ENCODE measurements around the gene LDLRAD3.

The LDLRAD3 gene

GRCh38 chr11:36059660-36060059 lies 115.8 kb downstream of the LDLRAD3 start:
- TF ChIP-seq YY1 (IDR thresholded peaks at IDR 0.05; ENCODE audit: low read depth) (no peak), RAD21 (IDR thresholded peaks at IDR 0.05; ENCODE audit: low read depth) (no peak), EP300 (IDR thresholded peaks at IDR 0.05; ENCODE audit: borderline replicate concordance) (no peak), EGR1 (IDR thresholded peaks at IDR 0.05) (no peak)
- TF ChIP-seq, protein P1, sequence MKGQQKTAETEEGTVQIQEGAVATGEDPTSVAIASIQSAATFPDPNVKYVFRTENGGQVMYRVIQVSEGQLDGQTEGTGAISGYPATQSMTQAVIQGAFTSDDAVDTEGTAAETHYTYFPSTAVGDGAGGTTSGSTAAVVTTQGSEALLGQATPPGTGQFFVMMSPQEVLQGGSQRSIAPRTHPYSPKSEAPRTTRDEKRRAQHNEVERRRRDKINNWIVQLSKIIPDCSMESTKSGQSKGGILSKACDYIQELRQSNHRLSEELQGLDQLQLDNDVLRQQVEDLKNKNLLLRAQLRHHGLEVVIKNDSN (IDR thresholded peaks at IDR 0.05) = no peak

DNA sequence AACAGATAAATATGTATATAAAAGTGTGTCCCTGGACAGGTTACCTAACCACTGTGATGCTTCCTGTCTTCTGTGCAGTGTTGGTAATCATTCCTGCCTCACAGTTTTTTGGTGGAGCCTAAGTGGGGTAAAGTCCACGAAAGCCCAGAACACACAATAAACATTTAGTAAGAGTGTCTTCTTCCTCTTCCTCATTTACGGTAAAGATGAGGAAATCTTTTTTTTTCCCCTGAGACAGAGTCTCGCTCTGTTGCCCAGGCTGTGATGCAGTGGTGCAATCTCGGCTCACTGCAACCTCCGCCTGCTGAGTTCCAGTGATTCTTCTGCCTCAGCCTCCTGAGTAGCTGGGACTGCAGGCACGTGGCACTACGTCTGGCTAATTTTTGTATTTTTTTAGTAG lies 117.1 kb downstream of the LDLRAD3 start:
- TF ChIP-seq TEAD4 (IDR thresholded peaks at IDR 0.05) (no peak), EP300 (IDR thresholded peaks at IDR 0.05; ENCODE audit: borderline replicate concordance) (no peak), TAF1 (IDR thresholded peaks at IDR 0.05; ENCODE audit: low read depth) (no peak), CREB1 (IDR thresholded peaks at IDR 0.05; ENCODE audit: low read depth) (no peak), TCF12 (IDR thresholded peaks at IDR 0.05; ENCODE audit: low read depth) (no peak), CEBPB (IDR thresholded peaks at IDR 0.05) (no peak), REST (IDR thresholded peaks at IDR 0.05; ENCODE audit: low read depth) (no peak), ZBTB7A (IDR thresholded peaks at IDR 0.05; ENCODE audit: low read depth) (no peak), NFIC (IDR thresholded peaks at IDR 0.05) (no peak), FOXM1 (IDR thresholded peaks at IDR 0.05; ENCODE audit: borderline replicate concordance, low read depth) (no peak)
- TF ChIP-seq, protein P2, sequence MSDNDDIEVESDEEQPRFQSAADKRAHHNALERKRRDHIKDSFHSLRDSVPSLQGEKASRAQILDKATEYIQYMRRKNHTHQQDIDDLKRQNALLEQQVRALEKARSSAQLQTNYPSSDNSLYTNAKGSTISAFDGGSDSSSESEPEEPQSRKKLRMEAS (IDR thresholded peaks at IDR 0.05) = no peak

DNA sequence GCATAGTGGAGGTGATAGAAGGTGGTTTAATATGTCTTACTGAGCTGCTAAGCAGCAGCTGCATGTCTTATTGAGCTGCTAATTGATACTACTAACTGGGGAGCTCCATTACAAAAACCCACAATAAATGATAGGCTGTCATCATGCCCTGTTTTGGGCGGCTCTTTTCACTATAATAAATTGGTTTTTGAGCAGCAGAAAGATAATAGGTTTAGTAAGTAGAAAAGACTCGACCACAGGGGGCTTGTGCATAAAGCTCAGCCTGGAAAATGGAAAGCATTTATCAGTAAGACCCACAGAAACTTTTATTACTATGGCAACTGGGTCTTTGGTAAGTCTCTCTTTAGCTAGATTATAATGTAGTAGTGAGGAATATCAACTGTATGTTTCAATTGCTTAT lies 117.6 kb downstream of the LDLRAD3 start:
- no peak for TF ChIP-seq ZBTB7A (IDR thresholded peaks at IDR 0.05; ENCODE audit: low read depth)

DNA sequence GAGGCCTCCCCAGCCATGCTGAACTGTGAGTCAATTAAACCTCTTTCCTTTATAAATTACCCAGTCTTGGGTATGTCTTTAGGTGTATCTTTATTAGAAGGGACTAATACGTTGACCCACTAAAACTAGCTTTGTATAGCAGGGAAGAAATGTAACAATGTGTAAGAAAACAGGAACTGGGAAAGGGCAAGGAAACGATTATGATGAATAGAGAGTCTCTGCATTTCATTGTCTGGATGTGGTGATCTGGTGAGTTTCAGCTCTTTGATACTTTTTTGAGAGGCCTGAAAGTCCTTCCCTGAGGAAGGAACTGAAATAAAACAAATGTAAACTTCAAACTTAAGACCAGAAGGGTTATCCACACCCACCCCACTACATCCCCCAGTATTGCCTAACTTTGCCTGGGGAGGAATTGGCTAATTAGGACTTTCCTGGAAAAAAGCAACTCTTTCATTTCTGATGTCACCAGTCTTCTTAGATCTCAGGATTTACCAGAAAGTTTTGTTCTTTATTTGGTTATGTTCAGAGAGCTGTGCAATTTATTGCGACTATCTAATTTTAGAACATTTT lies 119.0 kb downstream of the LDLRAD3 start:
- TF ChIP-seq RAD21 (IDR thresholded peaks at IDR 0.05; ENCODE audit: low read depth) (no peak), YY1 (IDR thresholded peaks at IDR 0.05; ENCODE audit: low read depth) (no peak), CEBPB (IDR thresholded peaks at IDR 0.05) (no peak), TEAD4 (IDR thresholded peaks at IDR 0.05) (no peak), EGR1 (IDR thresholded peaks at IDR 0.05) (no peak), EP300 (IDR thresholded peaks at IDR 0.05; ENCODE audit: borderline replicate concordance) (no peak), ZBTB7A (IDR thresholded peaks at IDR 0.05; ENCODE audit: low read depth) (no peak), FOXM1 (IDR thresholded peaks at IDR 0.05; ENCODE audit: borderline replicate concordance, low read depth) (no peak), NFIC (IDR thresholded peaks at IDR 0.05) (no peak), CREB1 (IDR thresholded peaks at IDR 0.05; ENCODE audit: low read depth) (no peak), TCF12 (IDR thresholded peaks at IDR 0.05; ENCODE audit: low read depth) (no peak), TAF1 (IDR thresholded peaks at IDR 0.05; ENCODE audit: low read depth) (no peak)
- TF ChIP-seq, protein P1 (IDR thresholded peaks at IDR 0.05) = no peak
- TF ChIP-seq, protein P2 (IDR thresholded peaks at IDR 0.05) = no peak

- TF ChIP-seq CEBPB (IDR thresholded peaks at IDR 0.05) (no peak), TAF1 (IDR thresholded peaks at IDR 0.05; ENCODE audit: low read depth) (no peak), EP300 (IDR thresholded peaks at IDR 0.05; ENCODE audit: borderline replicate concordance) (no peak), TEAD4 (IDR thresholded peaks at IDR 0.05) (no peak), EGR1 (IDR thresholded peaks at IDR 0.05) (no peak), YY1 (IDR thresholded peaks at IDR 0.05; ENCODE audit: low read depth) (no peak), RAD21 (IDR thresholded peaks at IDR 0.05; ENCODE audit: low read depth) (no peak), FOXM1 (IDR thresholded peaks at IDR 0.05; ENCODE audit: borderline replicate concordance, low read depth) (no peak), TCF12 (IDR thresholded peaks at IDR 0.05; ENCODE audit: low read depth) (no peak)
- TF ChIP-seq, protein P1 (IDR thresholded peaks at IDR 0.05) = no peak
These were observed 121.6 kb downstream of the LDLRAD3 start for GRCh38 chr11:36065436-36065835.

- no peak for TF ChIP-seq RAD21 (IDR thresholded peaks at IDR 0.05; ENCODE audit: low read depth)
- TF ChIP-seq EP300 (IDR thresholded peaks at IDR 0.05; ENCODE audit: borderline replicate concordance) = no peak
- no peak for TF ChIP-seq CREB1 (IDR thresholded peaks at IDR 0.05; ENCODE audit: low read depth)
- TF ChIP-seq TEAD4 (IDR thresholded peaks at IDR 0.05) = no peak
- TF ChIP-seq EGR1 (IDR thresholded peaks at IDR 0.05) = no peak
- no peak for TF ChIP-seq REST (IDR thresholded peaks at IDR 0.05; ENCODE audit: low read depth)
- TF ChIP-seq, protein P1 (IDR thresholded peaks at IDR 0.05) = no peak
- no peak for TF ChIP-seq YY1 (IDR thresholded peaks at IDR 0.05; ENCODE audit: low read depth)
- TF ChIP-seq FOXM1 (IDR thresholded peaks at IDR 0.05; ENCODE audit: borderline replicate concordance, low read depth) = no peak
- TF ChIP-seq TAF1 (IDR thresholded peaks at IDR 0.05; ENCODE audit: low read depth) = no peak
- TF ChIP-seq CEBPB (IDR thresholded peaks at IDR 0.05) = no peak
- TF ChIP-seq, protein P2 (IDR thresholded peaks at IDR 0.05) = no peak
- no peak for TF ChIP-seq TCF12 (IDR thresholded peaks at IDR 0.05; ENCODE audit: low read depth)
- TF ChIP-seq NFIC (IDR thresholded peaks at IDR 0.05) = no peak
These were observed 123.0 kb downstream of the LDLRAD3 start for GRCh38 chr11:36066891-36067290.
